Endothelial cell of umbilical vein (primary cell): Measurements from ENCODE around the gene DHX30.

Source experiments
- EZH2 ChIP-seq: IDR thresholded peaks from 2 replicates; pipeline ENCODE4 v1.6.1; 2012; ENCODE audit warnings: borderline replicate concordance, low read depth, mild to moderate bottlenecking, moderate library complexity, low read length, inconsistent platforms; ENCODE audit not compliant: severe bottlenecking
- FOS ChIP-seq: IDR thresholded peaks from 2 replicates; pipeline ENCODE4 v1.6.1; 2011; ENCODE audit warnings: mild to moderate bottlenecking, low read length, moderate library complexity, borderline replicate concordance; ENCODE audit not compliant: insufficient read depth
- GATA2 ChIP-seq: IDR thresholded peaks from 2 replicates; pipeline ENCODE4 v1.7.0; 2011; ENCODE audit warnings: low read depth, mild to moderate bottlenecking, moderate library complexity, mixed read lengths, low read length; ENCODE audit not compliant: insufficient read length, insufficient read depth
- MYC ChIP-seq: IDR thresholded peaks from one replicate; pipeline ENCODE4 v1.6.1; 2011; ENCODE audit warnings: mild to moderate bottlenecking, low read depth, low read length
- POLR2A ChIP-seq: IDR thresholded peaks from 2 replicates; pipeline ENCODE4 v1.6.1; 2012; ENCODE audit warnings: low read depth, mild to moderate bottlenecking, control low read depth, low read length
- POLR2AphosphoS5 ChIP-seq: IDR thresholded peaks from 2 replicates; pipeline ENCODE4 v1.6.1; 2012; ENCODE audit warnings: low read depth, mild to moderate bottlenecking, control low read depth, low read length, moderate library complexity; ENCODE audit not compliant: insufficient read depth
- TF ChIP-seq, protein P1 (sequence below), 2 donors: IDR thresholded peaks; 1 replicate in 1 of 2; 2 replicates in 1 of 2; pipeline ENCODE4 v1.5.1; 2011; ENCODE audit warnings: low read length in 2 of 2, mild to moderate bottlenecking in 2 of 2, moderate library complexity in 2 of 2, control low read depth in 1 of 2, inconsistent platforms in 1 of 2, low read depth in 1 of 2; ENCODE audit not compliant: insufficient read depth in 1 of 2; ENCODE audit errors: extremely low read depth in 1 of 2
- TF ChIP-seq, protein P2 (sequence below): IDR thresholded peaks from 2 replicates; pipeline ENCODE4 v1.6.1; 2011; ENCODE audit not compliant: insufficient read depth, insufficient read length

DNA sequence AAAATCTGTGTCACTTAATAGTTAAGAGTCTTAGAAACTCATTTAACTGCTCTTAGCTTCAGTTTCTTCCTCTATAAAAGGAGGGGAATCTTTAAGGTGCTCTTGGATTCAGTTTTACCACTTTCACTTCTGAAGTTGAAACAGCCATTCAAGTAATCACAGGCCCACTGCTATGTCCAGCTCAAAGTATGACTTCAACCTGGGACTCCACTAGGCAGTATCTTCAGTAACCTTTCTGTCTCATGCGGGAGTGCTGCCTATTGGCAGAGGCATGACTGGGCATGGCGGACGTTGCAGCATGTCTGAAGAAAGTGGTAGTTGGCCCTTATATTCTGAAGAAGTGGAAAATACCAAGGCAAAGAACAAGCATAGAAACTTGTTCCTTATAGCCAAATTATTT is 92.3 kb downstream of the DHX30 start:
- TF ChIP-seq, protein P1, sequence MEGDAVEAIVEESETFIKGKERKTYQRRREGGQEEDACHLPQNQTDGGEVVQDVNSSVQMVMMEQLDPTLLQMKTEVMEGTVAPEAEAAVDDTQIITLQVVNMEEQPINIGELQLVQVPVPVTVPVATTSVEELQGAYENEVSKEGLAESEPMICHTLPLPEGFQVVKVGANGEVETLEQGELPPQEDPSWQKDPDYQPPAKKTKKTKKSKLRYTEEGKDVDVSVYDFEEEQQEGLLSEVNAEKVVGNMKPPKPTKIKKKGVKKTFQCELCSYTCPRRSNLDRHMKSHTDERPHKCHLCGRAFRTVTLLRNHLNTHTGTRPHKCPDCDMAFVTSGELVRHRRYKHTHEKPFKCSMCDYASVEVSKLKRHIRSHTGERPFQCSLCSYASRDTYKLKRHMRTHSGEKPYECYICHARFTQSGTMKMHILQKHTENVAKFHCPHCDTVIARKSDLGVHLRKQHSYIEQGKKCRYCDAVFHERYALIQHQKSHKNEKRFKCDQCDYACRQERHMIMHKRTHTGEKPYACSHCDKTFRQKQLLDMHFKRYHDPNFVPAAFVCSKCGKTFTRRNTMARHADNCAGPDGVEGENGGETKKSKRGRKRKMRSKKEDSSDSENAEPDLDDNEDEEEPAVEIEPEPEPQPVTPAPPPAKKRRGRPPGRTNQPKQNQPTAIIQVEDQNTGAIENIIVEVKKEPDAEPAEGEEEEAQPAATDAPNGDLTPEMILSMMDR (IDR thresholded peaks at IDR 0.05; ENCODE audit: extremely low read depth in 1 of 2, insufficient read depth in 1 of 2, low read depth in 1 of 2, low read length in 2 of 2), result no peak
- no peak for TF ChIP-seq POLR2AphosphoS5
- TF ChIP-seq MYC, result no peak
- no peak for TF ChIP-seq POLR2A
- TF ChIP-seq EZH2, result no peak
- TF ChIP-seq, protein P2, sequence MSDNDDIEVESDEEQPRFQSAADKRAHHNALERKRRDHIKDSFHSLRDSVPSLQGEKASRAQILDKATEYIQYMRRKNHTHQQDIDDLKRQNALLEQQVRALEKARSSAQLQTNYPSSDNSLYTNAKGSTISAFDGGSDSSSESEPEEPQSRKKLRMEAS, result no peak
- no peak for TF ChIP-seq FOS
- no peak for TF ChIP-seq GATA2
